ENCODE measurements around the gene ASCL3.

ASCL3 gene

DNA sequence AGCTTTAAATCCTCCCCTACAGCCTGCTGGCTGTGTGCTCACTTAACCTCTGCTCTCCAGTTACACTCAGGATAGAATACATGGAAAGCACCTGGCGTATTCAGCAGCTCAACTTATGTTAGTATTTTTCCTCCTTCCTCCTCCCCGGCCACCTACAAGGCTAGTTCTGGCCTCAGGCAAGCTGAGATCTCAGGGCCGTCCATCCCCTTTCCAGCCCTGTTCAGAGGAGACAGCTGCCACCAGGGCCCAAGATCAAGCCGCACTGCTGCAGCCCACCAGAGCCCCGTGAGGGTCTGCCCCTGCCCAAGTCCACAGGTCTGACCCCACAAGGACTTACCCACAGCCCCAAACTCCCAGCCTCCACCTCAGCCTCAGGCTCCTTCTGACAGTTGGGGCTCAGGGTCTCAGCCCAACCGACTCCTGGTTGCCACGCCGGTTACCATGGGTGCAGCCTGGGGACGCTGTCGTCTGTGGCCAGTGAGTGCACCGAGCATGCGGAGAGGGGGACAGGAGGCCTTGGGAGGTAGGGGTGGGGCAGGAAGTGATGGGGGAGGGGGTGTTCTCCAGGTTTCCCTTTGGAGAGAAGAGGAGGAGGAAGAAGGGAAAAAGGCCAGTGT is 10.1 kb downstream of the ASCL3 start, which contains the start of gene C11orf16:
Gene C11orf16 (minus strand): TSS at position 384 of the 617 bp plus-strand sequence. CDS start 639 bp downstream, outside the sequence.
- no peak for TF ChIP-seq CTCF (conservative IDR thresholded peaks at IDR 0.05; ENCODE audit: low read depth, low read length)
- H3K4me3 ChIP-seq (ENCODE audit: low read length) = no peak within 1 kb of the TSS
- DNase-seq (ENCODE audit: low read depth) = no peak

GRCh38 chr11:8930456-8931175 is 12.2 kb downstream of the ASCL3 start:
- no peak for DNase-seq (ENCODE audit: low read depth)
- no peak overlapping the region for H3K4me3 ChIP-seq (ENCODE audit: low read length)
- no peak for TF ChIP-seq CTCF (conservative IDR thresholded peaks at IDR 0.05; ENCODE audit: low read depth, low read length)

DNA sequence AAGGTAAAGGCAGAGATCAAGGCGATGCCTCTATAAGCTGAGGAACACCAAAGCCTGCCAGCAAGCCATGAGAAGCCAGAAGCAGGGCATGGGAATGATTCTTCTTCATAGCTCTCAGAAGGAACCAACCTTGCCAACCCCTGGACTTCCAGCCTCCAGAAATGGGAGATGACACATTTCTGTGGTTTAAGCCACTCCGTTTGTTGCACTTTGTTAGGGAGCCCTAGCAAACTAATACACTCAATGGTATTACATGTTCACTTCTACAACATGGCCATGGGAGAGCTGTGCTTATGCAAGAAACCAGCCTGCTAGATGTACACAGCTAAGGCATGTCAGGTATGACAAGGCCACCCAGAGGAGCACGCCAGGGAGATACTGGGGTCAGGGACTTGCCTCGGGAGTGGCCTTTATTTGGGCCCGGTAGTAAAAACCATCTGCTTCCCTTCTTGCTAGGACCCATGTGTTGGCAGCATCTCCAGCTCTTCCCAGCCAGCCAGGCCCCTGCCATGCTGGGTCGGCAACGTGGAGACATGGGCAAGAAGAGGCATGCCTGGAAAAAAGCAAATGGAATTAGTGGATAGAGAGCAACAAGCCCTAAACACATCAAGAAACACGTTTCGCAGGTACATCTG is 13.7 kb downstream of the ASCL3 start:
- H3K4me3 ChIP-seq (ENCODE audit: low read length) = no peak overlapping the region
- DNase-seq (ENCODE audit: low read depth) = no peak
- TF ChIP-seq CTCF (conservative IDR thresholded peaks at IDR 0.05; ENCODE audit: low read depth, low read length) = no peak

GRCh38 chr11:8928205-8928604 is 14.6 kb downstream of the ASCL3 start:
- TF ChIP-seq CTCF (conservative IDR thresholded peaks at IDR 0.05; ENCODE audit: low read depth, low read length) = no peak
- DNase-seq (ENCODE audit: low read depth) = no peak
- H3K4me3 ChIP-seq (ENCODE audit: low read length) = no peak overlapping the region

DNA sequence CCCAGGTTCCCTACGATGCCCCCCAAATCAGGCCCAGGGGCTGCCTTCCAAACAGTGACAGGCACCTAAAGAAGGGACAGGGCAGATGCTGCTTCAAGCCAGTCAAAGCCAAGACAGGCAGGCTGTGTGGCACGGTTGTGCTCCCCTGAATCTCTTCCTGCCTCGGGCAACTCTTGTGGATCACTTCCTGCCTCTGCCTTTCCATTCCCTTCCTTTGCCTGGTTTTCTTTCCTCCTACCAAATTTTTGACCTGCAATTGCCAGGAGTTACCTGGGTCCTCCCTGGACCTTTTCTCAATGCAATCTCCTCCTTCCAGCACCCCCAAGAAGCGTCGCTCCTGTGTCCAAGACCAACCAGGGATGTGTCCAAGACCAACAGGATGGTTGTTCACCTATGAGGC is 15.6 kb downstream of the ASCL3 start:
- H3K4me3 ChIP-seq (ENCODE audit: low read length) = no peak overlapping the region
- no peak for TF ChIP-seq CTCF (conservative IDR thresholded peaks at IDR 0.05; ENCODE audit: low read depth, low read length)
- DNase-seq (ENCODE audit: low read depth) = no peak

GRCh38 chr11:8926236-8926635 is 16.6 kb downstream of the ASCL3 start:
- no peak for DNase-seq (ENCODE audit: low read depth)
- no peak overlapping the region for H3K4me3 ChIP-seq (ENCODE audit: low read length)
- no peak for TF ChIP-seq CTCF (conservative IDR thresholded peaks at IDR 0.05; ENCODE audit: low read depth, low read length)
